Stimulated activated CD4-positive, alpha-beta T cell treated with anti-CD3 and anti-CD28 coated beads, TNF-alpha, amount 100 ng/mL, for 24 hours (primary cell): ENCODE measurements around the gene COPS6.

Experiments
- DNase-seq, 3 experiments: peaks; one replicate each; pipeline ENCODE4 v3.0.0-alpha.2; 2020; ENCODE audit warnings: low read depth in 3 of 3

Gene COPS6

GRCh38 chr7:100079024-100079560, 9.7 kb upstream of the COPS6 start:
- no peak for DNase-seq

- no peak for DNase-seq
These were observed 7.7 kb upstream of the COPS6 start for GRCh38 chr7:100080907-100081534.

- peak; percentile 91 to 97 (median 97) for DNase-seq
These were observed 7.2 kb upstream of the COPS6 start, which contains the start of gene ZNF3 for GRCh38 chr7:100081535-100082102. Gene ZNF3, minus strand, starts transcription at chr7:100081723. Its CDS starts 4,366 bp downstream, at chr7:100077357.

GRCh38 chr7:100082978-100083377, 5.8 kb upstream of the COPS6 start:
- no peak for DNase-seq

GRCh38 chr7:100085515-100085914, 3.3 kb upstream of the COPS6 start:
- no peak for DNase-seq

- no peak for DNase-seq
These were observed 1.6 kb upstream of the COPS6 start for GRCh38 chr7:100087055-100087750.

GRCh38 chr7:100088095-100088620, 611 bp upstream of the COPS6 start:
- DNase-seq, result no peak

- no peak for DNase-seq
These were observed 858 bp downstream of the COPS6 start for GRCh38 chr7:100089458-100090196.

- DNase-seq, result no peak
These were observed 2.0 kb downstream of the COPS6 start for GRCh38 chr7:100090527-100091410.

GRCh38 chr7:100091411-100092181, 2.8 kb downstream of the COPS6 start:
- DNase-seq, result no peak

GRCh38 chr7:100093054-100093453, 4.3 kb downstream of the COPS6 start:
- no peak for DNase-seq

- no peak for DNase-seq
These were observed 4.7 kb downstream of the COPS6 start for GRCh38 chr7:100093498-100093897.

- no peak for DNase-seq
These were observed 5.2 kb downstream of the COPS6 start for GRCh38 chr7:100093925-100094486.

GRCh38 chr7:100095289-100095688, 6.5 kb downstream of the COPS6 start:
- DNase-seq, result no peak

- DNase-seq, result no peak
These were observed 6.9 kb downstream of the COPS6 start for GRCh38 chr7:100095704-100096103.

GRCh38 chr7:100098913-100099312, 10.1 kb downstream of the COPS6 start:
- DNase-seq, result no peak

- no peak for DNase-seq
These were observed 10.7 kb downstream of the COPS6 start for GRCh38 chr7:100099452-100099851.

- DNase-seq, result peak; percentile 68 to 84 (median 74)
These were observed 11.7 kb downstream of the COPS6 start for GRCh38 chr7:100100420-100101015.
